Measurements from ENCODE around the gene FILIP1.

GRCh38 chr6:75422024-75422639 is 71.5 kb downstream of the FILIP1 start:
- no peak for TF ChIP-seq CTCF (IDR thresholded peaks at IDR 0.05; ENCODE audit: control extremely low read depth in 1 of 3, insufficient read depth in 1 of 3, low read depth in 1 of 3, low read length in 3 of 3)
- TF ChIP-seq JUND (IDR thresholded peaks at IDR 0.05; ENCODE audit: low read length) = no peak
- TF ChIP-seq FOSL1 (IDR thresholded peaks at IDR 0.05; ENCODE audit: insufficient read depth, low read depth, low read length) = no peak
- TF ChIP-seq POU5F1 (IDR thresholded peaks at IDR 0.05; ENCODE audit: low read depth, low read length) = no peak
- TF ChIP-seq EZH2 (IDR thresholded peaks at IDR 0.05; ENCODE audit: low read depth, low read length, severe bottlenecking) = no peak
- TF ChIP-seq POLR2AphosphoS5 (IDR thresholded peaks at IDR 0.05; ENCODE audit: low read depth, low read length) = no peak
- TF ChIP-seq JUN (IDR thresholded peaks at IDR 0.05; ENCODE audit: low read depth, low read length) = no peak
- no peak for TF ChIP-seq TAF1 (IDR thresholded peaks at IDR 0.05; ENCODE audit: low read depth, low read length)
- no peak for TF ChIP-seq MAX (IDR thresholded peaks at IDR 0.05)
- no peak for TF ChIP-seq SP1 (IDR thresholded peaks at IDR 0.05; ENCODE audit: low read depth, low read length)
- no peak for TF ChIP-seq HDAC6 (IDR thresholded peaks at IDR 0.05; ENCODE audit: low read depth, low read length)
- TF ChIP-seq KDM5A (IDR thresholded peaks at IDR 0.05; ENCODE audit: low read length) = no peak

Data from H1 (cell line).